Mucosa of descending colon (tissue), 3 donors: Measurements from ENCODE around the gene PRDX3. TPM values are rescaled to one million over a fixed set of nuclear protein-coding genes. Genes with fewer than 3 reads are reported as not detected.
A peak's percentile ranks its signal among the peaks of the same experiment; 100 is the strongest.

Experiments used
- ATAC-seq: fragments of 200-7000 bp; cut with Tn5 transposase; one replicate; pipeline ENCODE4 v1.9.1; 2020; ENCODE audit warnings: mild to moderate bottlenecking, moderate library complexity
- DNase-seq, 3 donors: peaks; one replicate each; pipeline ENCODE4 v3.0.0-alpha.2; 2020
- H3K36me3 ChIP-seq: fragments of 200-600 bp; one replicate; pipeline ENCODE4 v1.8.0; 2021; ENCODE audit warnings: low read depth, mild to moderate bottlenecking
- H3K4me1 ChIP-seq: fragments of 200-600 bp; one replicate; pipeline ENCODE4 v1.8.0; 2021; ENCODE audit warnings: low read depth, mild to moderate bottlenecking
- H3K4me3 ChIP-seq: fragments of 200-600 bp; one replicate; pipeline ENCODE4 v1.8.0; 2021; ENCODE audit warnings: mild to moderate bottlenecking
- H3K9me3 ChIP-seq: fragments of 200-600 bp; one replicate; pipeline ENCODE4 v1.8.0; 2021; ENCODE audit warnings: mild to moderate bottlenecking
- intact Hi-C, 2 donors: fragments of 100-400 bp; cut with DNase I in 1 of 2; cut with micrococcal nuclease in 1 of 2; formaldehyde crosslinking; loops; one replicate each; pipeline versions ENCODE4 v1.11.0 to v1.11.1; 2022; cut with DNase I, micrococcal nuclease
- total RNA-seq, 3 donors: library from RNA; stranded (reverse); fragmentation: NEBNext Ultra II Directional in 2 of 3; extraction: Animal tissue kit (Norgen Biotek cat#: 25700) in 2 of 3; gene quantifications; one replicate each; pipeline versions ENCODE4 v1.2.1 to v1.2.4, GENCODE V29; 2021 to 2023
- TF ChIP-seq, protein P1 (sequence below): fragments of 200-600 bp; IDR thresholded peaks from one replicate; pipeline ENCODE4 v1.8.0; 2022; ENCODE audit warnings: antibody characterized with exemption, mild to moderate bottlenecking
- donor health status: DM: no; HTN: no; CAD: no; lungs with moderate emphysema.
- donor health status: DM: no; HTN: no; CAD: no.
- donor health status: DM: no; HTN: yes; CAD: no.

Gene PRDX3
- total RNA-seq, 3 donors from 2014 or later, result 98.6 to 140 (median 107) TPM

DNA sequence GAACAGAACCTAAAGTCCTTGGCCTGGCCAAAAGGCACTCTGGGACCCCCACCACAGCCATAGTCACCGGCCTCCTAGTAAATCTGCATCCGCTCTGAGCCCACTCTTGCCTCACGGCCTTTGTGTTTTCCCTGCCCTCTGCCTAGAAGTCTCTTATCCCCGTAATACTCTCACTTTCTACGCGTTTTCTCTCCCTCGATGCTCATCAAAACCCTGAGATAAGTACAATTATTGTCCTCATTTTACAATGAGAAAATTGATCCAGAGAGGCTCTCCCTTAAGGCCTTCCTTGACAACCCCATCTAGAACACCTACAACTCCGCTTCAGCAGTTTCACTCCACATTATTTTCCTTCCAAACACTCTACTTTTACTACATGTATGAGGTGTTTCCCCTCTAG is 11.6 kb downstream of the PRDX3 start:
- intact Hi-C loops, result no loop called here
- no peaks in the 10 kb centered on the region for H3K9me3 ChIP-seq
- H3K36me3 ChIP-seq, result peaks cover 4% of the 10 kb centered on the region
- peaks cover 9% of the 10 kb centered on the region for H3K4me1 ChIP-seq
- no peak for ATAC-seq
- TF ChIP-seq, protein P1, sequence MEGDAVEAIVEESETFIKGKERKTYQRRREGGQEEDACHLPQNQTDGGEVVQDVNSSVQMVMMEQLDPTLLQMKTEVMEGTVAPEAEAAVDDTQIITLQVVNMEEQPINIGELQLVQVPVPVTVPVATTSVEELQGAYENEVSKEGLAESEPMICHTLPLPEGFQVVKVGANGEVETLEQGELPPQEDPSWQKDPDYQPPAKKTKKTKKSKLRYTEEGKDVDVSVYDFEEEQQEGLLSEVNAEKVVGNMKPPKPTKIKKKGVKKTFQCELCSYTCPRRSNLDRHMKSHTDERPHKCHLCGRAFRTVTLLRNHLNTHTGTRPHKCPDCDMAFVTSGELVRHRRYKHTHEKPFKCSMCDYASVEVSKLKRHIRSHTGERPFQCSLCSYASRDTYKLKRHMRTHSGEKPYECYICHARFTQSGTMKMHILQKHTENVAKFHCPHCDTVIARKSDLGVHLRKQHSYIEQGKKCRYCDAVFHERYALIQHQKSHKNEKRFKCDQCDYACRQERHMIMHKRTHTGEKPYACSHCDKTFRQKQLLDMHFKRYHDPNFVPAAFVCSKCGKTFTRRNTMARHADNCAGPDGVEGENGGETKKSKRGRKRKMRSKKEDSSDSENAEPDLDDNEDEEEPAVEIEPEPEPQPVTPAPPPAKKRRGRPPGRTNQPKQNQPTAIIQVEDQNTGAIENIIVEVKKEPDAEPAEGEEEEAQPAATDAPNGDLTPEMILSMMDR, result no peak
- no peak for DNase-seq
- H3K4me3 ChIP-seq, result no peak overlapping the region

DNA sequence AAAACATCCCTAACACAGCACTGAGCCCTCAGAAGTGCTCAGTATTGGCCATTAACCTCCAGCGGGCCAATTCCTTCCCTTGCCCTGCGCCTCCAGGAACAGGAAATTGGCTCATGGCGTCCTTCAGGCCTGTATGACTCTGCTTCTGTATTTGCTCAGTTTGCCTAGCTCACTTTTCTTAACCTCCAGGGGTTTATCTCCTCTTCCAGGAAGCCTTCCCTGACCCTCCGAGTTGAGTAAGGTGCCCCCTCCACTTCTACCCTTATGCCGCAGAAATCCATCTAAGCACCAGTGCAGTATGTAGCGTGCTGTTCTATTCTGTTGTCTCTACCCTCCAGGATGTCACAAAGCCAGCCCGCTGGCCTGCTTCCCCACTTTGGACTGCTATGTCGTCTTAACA is 12.0 kb downstream of the PRDX3 start:
- Histone ChIP-seq H3K4me1 (peaks cover 9% of the 10 kb centered on the region), H3K4me3 (no peak overlapping the region), H3K9me3 (no peaks in the 10 kb centered on the region), H3K36me3 (peaks cover 4% of the 10 kb centered on the region)
- no peak for DNase-seq
- ATAC-seq, result no peak
- intact Hi-C loops, result no loop called here
- TF ChIP-seq, protein P1, result no peak

DNA sequence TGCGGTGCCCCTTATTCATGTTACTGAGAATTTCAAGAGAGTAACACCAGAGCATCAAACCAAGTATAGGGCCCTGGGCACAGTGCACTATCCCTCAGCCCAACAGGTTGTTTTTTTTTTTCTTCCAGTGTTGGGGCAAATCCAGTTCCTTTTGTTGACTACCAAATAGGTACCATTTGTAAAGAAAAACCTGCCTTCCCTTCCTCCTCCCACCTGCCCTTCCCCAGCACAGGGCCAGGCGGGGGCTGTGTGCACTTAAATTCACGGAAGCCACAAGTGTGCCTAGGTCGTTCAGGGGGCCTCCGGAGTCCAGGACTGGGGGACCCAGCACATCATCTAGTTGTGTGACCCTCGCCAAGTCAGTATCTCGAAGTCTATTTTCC is 12.5 kb downstream of the PRDX3 start:
- ATAC-seq (peak; percentile 13), DNase-seq (peak in 1 of 3 donors; percentile 36)
- Histone ChIP-seq H3K4me3 (no peak overlapping the region), H3K36me3 (peaks cover 4% of the 10 kb centered on the region), H3K9me3 (no peaks in the 10 kb centered on the region), H3K4me1 (peaks cover 9% of the 10 kb centered on the region)
- intact Hi-C loops, result no loop called here
- TF ChIP-seq, protein P1, result no peak

DNA sequence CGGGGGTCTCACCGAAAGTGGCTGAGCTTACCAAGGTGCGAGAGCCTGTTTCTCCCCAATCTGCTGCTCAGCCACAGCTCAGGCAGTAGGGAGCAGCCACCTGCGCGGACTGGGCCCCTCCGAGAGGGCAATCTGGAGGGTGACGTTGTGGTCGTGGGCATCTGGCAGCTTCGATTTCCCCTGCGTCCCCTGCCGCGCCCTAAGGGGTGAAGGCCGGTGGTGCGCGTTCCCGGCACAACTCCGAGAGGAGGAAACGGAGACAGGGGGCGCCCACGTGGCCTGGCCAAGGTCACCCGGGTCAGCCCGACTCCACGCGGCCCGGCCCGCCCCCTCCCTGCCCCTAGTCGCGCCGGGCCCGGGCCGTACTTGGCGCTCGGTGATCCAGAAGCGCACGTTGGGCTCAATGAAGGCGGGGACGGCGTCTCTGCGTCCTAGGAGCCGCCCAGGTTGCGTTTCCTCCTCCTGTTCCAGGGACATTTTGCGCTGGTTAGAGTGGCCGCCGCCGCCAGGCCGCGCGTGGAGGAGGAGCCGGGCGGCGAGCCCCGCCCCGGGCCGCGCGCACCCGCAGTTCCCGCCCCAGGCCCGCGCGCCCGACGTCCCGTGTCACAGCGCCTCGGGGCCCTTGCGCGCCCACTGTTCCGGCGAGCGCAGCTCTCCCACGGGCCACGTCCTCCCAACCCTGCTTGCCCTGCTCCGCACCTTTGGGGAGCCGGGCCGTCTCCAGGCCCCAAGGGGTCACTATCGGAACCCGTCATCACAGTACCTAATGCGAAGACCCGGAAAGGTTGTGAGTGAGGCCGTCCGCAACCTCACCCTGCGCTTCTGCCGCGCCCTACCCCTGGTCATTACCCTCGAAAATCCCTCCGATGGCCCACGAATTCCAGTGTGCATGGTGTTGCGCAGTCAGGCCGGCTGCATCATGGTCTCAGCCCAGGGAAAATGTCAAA is 13.2 kb downstream of the PRDX3 start, which contains the start of gene SFXN4:
TSS of gene SFXN4 (minus strand) at position 544 of the 947 bp plus-strand sequence. CDS start at position 477, 67 bp downstream.
- DNase-seq (peak; percentile 85 to 90 (median 88)), ATAC-seq (peak; percentile 98)
- peaks cover 9% of the 10 kb centered on the region for H3K4me1 ChIP-seq
- intact Hi-C loops, result no loop called here
- peak within 1 kb of the TSS; percentile 66 for H3K4me3 ChIP-seq
- no peaks in the 10 kb centered on the region for H3K9me3 ChIP-seq
- TF ChIP-seq, protein P1, result no peak
- peaks cover 4% of the 10 kb centered on the region for H3K36me3 ChIP-seq

DNA sequence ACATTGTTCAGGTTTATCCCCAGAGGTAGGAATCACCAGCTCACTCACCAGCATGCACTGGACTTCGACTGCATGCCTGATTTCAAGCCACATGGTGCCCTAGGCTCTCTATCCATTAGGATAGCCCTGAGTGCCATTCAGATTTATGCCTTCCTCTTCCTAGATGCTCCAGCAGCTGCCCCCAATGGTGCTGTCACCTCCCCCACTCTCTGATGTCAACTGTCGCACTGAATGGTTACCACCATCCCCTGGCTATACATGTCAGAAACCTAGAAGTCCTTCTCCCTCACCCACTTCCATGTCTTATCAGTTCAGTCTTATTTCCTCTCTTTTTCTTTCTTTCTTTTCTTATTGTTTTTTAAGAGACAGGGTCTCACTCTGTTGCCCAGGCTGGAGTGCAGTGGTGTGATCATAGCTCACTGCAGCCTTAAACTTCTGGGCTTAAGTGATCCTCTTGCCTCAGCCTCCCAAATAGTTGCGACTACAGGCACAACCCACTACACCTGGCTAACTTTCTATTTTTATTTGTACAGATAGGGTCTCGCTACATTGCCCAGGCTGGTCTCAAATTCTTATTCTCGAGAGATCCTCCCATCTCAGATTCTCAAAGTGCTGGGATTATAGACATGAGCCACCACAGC is 16.0 kb downstream of the PRDX3 start:
- Histone ChIP-seq H3K9me3 (no peaks in the 10 kb centered on the region), H3K4me1 (peaks cover 9% of the 10 kb centered on the region), H3K36me3 (no peaks in the 10 kb centered on the region), H3K4me3 (no peak overlapping the region)
- intact Hi-C loops, result no loop called here
- ATAC-seq, result no peak
- no peak for DNase-seq
- TF ChIP-seq, protein P1, result no peak
